Activated naive CD4-positive, alpha-beta T cell (primary cell): ENCODE results near the gene FAM25A.
"Not testable (repeated sequence)": the region's sequence is repeated elsewhere in the genome, so short reads cannot be mapped to it uniquely, and the experiment has no call there.

Source experiments
- DNase-seq, 4 experiments: peaks; one replicate each; lab custom pipeline; 2025; lab: John Stamatoyannopoulos, UW

FAM25A gene

DNA sequence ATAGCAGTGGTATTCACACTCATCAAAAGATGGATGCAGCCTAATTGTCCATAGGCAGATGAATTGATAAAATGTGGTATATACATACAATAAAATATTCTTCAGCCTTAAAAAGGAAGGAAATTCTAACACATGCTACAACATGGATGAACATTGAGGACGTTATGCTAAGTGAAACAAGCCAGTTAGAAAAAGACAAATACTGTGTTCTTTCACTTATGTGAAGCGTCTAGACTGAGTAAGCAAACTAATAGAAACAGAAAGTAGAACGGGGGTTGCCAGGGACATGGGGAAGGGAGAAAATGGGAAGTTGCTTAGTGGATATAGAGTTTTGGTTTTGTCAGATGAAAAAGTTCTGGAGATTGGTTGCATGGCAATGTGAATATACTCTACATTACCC lies 6.6 kb upstream of the FAM25A start:
- DNase-seq, result not testable (repeated sequence)

DNA sequence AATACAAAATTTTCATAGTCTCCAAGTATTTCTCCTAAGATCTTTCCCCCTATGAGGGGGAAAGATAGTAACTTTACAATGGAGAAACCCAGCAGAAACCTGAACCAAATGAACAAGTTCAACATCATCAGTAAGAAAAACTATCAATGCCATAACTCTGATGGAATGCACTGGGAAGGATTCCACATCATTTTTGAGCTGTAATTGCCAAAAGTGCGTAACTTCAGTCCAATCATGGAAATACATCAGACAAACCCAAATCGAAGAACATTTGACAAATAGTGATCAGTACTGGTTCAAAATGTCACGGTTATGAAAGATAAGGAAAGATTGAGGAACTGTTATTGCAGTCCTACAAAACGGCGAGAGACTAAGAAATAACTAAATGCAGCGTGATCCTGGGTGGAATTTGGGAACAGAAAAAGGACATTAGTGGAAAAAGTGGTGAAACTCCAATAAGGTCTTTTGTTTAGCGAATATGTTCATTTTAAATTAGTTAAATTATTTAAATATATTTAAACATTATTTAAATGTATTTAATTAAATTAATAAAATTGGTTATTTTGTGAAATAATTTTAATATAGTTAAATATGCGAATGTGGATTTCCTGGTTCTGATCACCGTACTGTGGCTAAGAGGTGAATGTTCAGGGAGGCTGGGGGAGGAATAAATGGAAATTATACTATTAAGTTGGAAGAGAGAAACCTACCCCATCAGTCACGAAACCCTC lies 4.9 kb upstream of the FAM25A start:
- not testable (repeated sequence) for DNase-seq

DNA sequence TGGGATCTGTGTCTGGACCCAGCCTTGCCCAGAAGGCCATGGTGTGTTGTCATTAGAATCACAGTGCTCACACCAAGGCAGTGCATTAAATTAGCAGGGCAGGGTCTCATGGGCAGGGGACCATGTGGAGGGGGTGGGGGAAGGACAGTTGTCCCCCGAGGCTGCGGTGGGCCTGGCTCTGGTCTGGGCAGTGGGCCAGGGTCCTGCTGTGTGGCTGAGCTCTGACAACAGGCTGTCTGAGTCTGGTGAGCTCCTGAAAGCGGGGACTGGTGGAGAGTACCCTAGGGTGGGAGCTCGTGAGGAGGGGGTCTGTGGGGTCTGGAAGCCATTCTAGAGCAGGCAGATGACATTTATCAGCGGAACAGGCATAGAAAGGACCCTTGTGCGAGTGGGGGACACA lies 2.0 kb upstream of the FAM25A start:
- not testable (repeated sequence) for DNase-seq

DNA sequence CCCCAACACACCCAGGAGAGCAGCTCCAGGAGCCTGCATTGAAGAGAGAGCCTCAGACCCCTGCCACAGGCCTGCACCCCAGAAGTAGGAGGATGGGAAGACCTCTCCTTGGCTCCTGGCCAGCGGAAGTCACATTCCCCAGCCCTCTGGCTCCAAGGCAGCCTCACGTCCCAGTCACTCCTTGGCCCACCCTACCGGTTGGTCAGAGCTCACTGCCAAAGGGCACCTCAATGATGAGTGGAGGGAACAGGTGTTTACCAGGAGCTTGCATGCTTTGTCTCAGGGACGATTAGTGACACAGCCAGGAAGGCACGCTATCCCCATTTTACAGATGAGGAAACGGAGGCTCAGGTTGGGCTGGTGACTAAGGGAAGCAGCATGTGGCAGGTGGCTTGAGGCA lies 1.0 kb upstream of the FAM25A start:
- DNase-seq, result not testable (repeated sequence)

DNA sequence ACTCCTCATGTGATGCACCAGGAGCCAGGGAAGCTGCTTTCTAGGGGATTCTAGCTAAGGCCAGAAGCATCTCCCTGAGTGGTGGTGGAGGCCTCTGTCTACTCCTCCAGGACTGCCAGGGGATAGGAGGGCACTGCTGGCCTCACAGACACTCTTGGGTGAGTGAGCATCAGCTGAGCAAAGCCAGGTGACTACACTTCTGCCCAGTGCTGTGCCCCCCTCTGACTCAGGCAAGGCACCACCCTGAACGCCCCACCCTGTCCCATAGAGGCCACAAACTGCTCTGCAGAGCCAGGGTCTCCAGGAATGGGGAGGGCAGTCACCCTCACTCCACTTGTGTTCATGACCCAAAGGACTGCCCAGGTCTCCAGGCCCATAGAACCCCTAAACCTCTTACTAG lies 590 bp upstream of the FAM25A start:
- not testable (repeated sequence) for DNase-seq

DNA sequence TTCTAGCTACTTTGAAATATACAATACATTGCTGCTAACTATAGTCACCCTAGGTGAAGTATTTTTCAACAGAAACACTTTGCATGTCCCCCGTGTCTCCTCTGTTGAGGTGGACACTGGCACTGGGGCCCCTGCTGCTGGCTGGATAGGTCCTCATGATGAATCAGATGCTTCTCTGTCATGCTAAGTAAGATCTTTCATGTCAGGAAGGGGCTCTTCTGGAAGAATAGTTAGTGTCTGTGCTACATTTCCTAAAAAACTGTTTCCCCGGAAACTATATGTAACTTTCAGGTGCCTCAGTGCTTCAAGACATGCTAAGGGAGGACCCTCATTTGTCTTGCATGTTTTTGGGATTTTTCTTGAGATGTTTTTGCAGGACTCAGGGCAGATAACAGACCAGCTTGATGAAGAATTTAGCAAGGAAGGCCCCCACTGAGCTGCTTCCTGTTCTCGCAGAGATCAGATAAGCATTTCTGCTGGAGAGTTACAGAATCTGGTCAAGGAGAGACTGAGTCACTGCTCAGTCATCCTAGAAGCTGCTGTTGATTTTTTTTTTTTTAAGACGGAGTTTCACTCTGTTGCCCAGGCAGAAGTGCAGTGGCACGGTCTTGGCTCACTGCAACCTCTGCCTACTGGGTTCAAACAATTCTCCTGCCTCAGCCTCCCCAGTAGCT lies 5.3 kb downstream of the FAM25A start:
- not testable (repeated sequence) for DNase-seq

DNA sequence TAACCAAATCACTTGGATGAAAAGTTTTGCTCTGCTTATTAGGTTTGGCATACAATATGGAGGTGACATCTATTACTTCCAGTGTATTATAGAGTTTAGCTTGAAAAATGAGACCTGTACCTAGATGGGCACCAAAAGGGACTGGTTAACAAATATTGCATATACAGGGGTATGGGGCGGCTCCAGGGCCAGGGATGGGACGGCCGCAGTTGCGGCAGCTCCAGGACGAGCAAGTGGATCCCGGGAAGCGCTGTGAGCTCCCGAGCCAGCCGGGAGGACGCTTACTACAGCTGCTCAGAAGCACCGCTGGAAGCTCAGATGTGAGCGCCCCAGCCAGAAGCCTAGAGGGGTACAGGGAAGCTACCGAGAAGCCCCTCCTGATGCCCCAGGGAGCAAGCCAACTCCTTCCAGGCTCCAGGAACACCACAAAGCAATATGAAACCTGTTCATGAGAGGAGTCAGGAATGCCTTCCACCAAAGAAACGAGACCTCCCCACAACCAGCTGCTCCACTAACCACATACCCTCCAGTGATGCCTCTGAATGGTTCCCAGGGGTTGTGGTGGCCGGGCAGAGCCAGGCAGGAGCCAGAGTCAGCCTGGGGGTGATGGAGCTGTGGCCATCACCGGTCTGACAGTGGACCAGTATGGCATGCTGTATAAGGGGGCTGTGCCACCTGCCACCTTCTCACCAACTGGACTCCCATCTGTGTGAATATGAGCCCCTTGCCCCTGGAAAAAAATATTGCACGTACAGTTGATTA lies 6.8 kb downstream of the FAM25A start:
- not testable (repeated sequence) for DNase-seq

DNA sequence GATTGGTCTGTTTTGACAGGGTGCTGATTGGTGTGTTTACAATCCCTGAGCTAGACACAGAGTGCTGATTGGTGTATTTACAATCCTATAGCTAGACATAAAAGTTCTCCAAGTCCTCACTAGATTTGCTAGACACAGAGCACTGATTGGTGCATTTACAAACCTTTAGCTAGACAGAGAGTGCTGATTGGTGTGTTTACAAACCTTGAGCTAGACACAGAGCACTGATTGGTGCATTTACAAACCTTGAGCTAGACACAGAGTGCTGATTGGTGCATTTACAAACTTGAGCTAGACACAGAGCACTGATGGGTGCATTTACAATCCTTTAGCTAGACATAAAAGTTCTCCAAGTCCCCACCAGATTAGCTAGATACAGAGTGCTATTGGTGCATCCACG lies 10.3 kb downstream of the FAM25A start:
- DNase-seq, result not testable (repeated sequence)

DNA sequence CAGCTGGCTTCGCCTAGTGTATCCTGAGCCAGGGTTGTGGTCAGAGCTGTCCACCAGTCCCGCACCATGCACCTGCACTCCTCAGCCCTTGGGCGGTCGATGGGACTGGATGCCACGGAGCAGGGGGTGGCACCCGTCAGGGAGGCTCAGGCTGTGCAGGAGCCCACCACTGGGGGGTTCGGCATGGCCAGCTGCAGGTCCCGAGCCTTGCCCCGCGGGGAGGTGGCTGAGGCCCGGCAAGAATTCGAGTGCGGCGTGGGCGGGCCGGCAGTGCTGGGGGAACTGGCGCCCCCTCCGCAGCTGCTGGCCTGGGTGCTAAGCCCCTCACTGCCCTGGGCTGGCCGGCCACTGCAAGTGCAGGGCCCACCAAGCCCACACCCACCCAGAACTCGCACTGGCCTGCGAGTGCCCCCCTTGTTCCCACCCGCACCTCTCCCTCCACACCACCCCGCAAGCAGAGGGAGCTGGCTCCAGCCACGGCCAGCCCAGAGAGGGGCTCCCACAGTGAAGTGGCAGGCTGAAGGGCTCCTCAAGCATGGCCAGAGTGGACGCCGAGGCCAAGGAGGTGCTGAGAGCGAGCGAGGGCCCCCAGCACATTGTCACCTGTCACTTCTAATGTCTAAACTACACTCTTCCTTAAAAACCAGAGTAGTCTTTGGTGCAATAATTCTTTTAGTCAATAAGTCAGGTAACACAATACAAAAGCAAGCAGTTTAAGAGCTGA lies 11.0 kb downstream of the FAM25A start:
- no peak for DNase-seq

DNA sequence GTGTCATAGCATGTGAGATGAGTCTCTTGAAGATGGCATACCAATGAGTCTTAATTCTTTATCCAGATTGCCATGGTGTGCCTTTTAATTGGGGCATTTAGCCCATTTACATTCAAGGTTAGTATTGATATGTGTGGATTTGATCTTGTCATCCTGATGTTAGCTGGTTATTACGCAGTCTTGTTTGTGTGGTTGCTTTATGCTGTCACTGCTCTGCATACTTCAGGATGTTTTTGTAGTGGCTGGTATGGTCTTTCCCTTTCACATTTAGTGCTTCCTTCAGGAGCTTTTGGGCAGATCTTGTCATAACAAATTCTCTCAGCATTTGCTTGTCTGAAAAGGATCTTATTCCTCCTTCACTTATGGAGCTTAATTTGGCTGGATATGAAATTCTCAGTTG lies 16.5 kb downstream of the FAM25A start:
- DNase-seq, result no peak

DNA sequence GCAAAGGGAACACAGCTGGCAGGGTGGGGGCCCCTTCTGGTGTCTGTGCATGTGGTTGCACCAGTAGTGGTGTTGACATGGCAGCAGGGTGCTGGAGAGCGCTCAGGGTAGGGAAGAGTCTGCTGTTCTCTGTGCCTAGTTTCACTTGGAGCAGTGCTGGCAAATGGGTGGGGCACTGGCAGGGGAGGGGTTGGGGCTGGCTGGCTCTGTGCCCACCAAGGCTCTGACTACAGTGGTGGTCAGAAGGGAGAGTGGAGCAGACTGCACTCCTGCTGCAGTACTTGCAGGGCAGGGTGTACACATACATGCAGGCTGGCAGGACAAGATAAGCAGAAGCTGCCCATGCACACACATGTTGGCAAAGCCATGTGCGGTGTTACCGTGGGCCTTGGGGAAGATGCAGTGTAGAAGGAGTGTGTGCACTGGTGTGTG lies 18.2 kb downstream of the FAM25A start:
- DNase-seq, result no peak

DNA sequence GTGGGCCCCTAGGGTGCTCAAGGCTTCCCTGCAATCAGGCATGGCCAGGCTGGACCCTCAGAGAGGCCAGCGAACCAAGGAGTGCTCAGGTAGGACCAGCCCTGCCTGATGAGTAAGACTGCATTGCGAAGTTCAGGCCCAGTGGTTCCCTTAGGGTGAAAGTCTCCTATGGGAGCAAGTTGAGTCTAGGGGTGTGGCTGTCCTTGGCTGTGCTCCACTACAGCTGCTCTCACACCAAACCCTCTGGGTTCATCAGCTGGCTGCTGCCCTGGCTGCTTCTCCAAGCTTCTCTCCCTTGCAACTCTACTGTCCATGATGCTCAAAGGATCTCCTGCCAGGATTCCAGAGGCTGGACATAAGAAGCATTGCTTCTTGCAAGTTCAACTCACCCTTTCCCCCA lies 18.7 kb downstream of the FAM25A start:
- no peak for DNase-seq

DNA sequence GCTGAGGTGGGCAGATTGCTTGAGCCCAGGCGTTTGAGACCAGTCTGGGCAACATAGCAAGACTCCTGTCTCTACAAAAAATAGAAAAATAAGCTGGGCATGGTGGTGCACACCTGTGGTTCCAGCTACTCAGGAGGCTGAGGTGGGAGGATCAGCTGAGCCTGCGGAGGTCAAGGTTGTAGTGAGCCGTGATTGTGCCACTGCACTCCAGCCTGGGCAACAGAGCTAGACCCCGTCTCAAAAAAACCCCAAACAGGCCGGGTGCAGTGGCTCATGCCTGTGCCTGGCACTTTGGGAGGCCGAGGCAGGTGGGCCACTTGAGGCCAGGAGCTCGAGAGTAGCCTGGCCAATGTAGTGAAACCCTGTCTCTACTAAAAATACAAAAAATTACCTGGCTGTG lies 23.5 kb downstream of the FAM25A start:
- DNase-seq, result not testable (repeated sequence)

DNA sequence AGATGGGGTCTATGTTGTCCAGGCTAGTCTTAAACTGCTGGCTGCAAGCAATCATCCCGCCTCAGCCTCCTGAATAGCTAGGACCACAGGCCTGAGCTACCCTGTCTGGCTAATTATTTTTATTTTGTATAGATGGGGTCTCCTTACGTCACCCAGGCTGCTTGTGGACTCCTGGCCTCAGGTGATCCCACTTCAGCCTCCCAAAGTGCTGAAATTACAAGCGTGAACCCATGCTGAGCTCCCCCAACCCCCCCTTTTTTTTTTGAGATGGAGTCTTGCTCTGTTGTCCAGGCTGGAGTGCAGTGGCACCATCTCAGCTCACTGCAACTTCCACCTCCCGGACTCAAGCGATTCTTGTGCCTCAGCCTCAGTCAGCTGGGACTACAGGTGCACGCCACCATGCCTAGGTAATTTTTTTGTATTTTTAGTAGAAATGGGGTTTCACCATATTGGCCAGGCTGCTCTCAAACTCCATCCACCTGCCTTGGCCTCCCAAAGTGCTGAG lies 25.4 kb downstream of the FAM25A start:
- no peak for DNase-seq

DNA sequence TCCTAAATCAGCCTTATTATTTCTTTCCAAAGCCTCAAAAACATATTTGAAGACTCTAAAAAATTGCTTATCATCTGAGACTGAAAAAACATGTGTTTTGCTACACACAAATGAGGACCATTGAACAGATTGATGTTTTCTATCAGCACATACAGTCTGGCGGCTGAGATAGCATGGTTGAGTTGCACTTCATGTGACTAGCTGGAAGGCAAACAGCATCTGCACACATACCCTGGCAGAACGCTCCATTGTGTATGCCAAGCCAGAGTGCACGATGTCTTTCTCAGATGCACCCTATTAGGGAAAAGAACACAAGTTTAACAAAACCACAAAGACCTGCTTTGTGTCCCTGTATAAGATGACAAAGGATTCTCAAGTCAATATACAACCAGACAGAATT lies 33.0 kb downstream of the FAM25A start:
- no peak for DNase-seq

DNA sequence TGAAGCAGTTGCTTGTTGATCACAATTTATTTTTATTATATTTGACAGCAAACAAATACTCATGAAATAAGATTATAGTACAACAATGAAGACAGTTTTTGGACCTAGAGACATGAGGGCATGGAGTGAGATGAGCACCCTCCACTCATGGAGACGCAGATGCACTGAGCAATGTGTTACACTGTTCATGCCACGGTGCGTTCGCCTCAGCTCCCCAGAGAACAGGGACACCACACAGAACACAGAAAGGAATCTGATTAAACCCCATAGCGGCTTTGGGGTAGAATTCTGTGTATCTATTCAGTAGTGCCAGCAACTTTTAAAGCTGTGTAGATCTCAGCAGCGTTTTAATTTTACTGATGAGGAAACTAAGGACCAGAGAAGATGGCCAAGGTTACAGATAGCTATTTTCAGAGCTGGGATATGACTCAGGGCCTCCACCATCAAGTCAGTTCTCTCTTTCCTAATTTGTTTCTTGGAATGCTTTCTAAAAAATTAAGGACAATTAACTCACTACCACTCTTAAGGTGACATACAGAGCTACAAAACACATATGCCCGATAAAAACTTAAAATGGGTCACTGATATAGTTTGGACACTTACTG lies 33.6 kb downstream of the FAM25A start:
- no peak for DNase-seq

DNA sequence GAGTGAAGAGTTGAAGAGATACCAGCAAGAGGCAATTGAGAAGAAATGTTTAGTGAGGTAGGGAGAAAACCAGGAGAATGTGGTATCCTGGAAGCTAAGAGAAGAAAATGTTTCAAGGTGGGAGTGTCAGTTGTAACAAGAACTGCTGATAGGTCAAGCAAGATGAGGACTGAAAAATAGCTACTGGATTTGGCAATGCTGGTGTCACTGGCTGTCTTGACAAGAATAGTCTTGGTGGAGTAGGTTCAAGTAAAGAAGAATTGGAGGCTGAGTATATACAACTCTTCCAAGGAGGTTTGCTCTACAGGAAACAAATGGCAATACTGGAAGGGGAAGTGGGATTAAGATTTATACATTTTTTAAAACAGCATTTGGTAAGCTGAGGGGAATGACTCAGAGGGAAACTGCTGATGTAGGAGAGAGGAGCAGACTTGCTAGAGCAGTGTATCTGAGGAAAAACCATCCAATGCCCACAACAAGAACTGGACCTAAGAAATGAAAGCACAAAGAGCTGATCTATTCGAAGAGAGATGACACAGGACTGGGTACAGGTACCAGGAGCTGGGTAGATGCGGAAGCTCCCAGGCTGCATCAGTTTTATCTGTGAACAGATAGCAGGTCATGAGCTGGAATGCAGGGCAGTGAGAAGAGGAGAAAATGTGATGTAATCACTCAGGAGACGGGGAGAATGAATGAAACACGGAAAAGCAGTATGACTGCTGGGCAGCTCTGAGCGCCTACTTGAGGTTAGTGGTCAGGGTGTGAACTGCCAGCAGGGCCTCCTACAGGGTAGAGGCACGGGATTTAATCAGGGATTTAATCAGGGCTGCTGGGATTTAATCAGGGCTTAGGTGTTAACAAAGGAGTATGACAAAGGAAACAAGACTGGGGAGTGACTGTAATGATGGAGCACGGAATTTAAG lies 34.5 kb downstream of the FAM25A start:
- no peak for DNase-seq

DNA sequence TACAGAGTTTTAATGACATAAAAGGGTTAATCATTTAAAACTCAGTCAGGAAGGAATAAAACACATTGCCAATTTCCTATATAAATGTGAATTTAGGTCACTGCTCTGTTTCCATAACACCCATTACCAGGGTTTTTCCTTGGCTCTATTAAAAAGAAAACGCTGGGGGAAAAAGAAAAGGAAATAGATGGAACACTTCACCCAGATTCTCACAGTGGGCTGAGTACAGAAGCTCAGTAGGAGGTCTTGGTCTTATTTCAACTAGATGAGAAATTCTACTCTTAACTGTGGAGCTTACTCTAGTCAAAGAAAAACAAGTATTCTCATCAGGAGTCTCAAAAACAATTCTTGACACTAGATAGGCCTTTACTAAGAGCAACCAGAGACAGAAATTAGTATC lies 38.1 kb downstream of the FAM25A start:
- DNase-seq, result no peak

DNA sequence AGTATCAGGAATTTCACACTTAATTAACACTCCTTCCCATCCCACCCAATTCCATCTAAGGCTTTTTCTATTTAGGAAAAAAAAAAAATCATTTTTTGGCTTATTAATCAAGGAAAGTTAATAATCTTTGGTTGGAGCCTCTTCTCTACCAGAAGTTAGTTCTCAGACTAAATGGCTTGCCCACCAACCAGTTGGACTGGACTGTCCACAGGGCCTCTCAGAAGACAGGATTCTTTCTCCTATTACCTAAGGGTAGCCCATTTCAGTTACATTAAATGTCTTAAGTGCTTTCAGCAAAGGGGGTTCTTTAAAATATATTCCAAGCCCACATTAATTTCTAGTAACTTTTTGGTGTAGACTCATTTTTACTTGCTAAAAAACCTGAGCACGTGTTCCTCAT lies 39.3 kb downstream of the FAM25A start:
- DNase-seq, result no peak

DNA sequence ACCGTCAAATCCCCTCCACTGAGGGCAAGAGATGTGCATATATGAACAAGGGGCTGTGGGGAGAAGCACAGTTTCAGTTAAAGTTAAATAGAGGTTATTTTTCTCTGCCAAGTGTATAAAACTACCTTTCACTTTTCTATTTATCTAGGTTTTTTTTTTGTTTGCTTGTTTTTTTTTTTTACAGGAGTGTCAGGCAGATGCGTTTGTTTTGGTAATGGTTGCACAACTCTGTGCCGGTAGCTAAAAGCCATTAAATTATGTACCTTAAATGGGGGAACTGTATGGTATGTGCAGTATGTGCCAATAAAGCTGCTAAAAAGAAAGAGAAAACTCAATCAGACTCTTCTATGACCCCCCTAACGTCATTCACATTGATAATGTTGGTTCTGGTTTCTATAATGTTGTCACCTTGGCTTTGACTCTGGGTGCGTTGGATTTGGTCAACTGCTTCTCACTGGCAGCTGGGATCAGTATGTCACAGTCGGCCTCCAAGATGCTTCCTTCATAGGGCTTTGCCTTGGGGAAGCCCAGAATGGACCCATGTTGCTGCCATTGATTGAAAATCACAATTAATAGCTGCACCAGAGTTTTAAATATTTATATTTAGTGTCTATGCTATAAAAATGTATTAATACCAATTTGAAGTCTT lies 40.3 kb downstream of the FAM25A start:
- DNase-seq, result no peak
